OCI-LY1 (cell line): ENCODE data around the gene SMIM1.

Experiments
- H2AFZ ChIP-seq: fragments of 200-600 bp; sonication (generic), shearing (Covaris generic); 2 replicates; pipeline ENCODE4 v1.6.0; 2014; ENCODE audit warnings: antibody characterized with exemption, mild to moderate bottlenecking, low read length
- H3F3A ChIP-seq: fragments of 200-600 bp; sonication (generic), shearing (Covaris generic); 2 replicates; pipeline ENCODE4 v1.6.0; 2014; ENCODE audit warnings: mild to moderate bottlenecking, antibody characterized with exemption, low read length, moderate library complexity; ENCODE audit not compliant: insufficient read depth
- H3K27ac ChIP-seq: fragments of 200-600 bp; sonication (generic); 2 replicates; pipeline ENCODE4 v1.5.1; 2014; ENCODE audit warnings: low read length, mixed run types, mild to moderate bottlenecking, low read depth; ENCODE audit not compliant: poor library complexity, severe bottlenecking
- H3K27me3 ChIP-seq: fragments of 200-600 bp; sonication (generic); 2 replicates; pipeline ENCODE4 v1.6.0; 2014; ENCODE audit warnings: antibody characterized with exemption, mild to moderate bottlenecking, low read length, moderate library complexity; ENCODE audit not compliant: insufficient read depth
- H3K36me3 ChIP-seq: fragments of 200-600 bp; sonication (generic); 2 replicates; pipeline ENCODE4 v1.6.1; 2014; ENCODE audit warnings: mild to moderate bottlenecking, antibody characterized with exemption, low read length, moderate library complexity, mixed read lengths; ENCODE audit not compliant: insufficient read depth
- H3K4me1 ChIP-seq: fragments of 200-600 bp; sonication (generic); 2 replicates; pipeline ENCODE4 v1.5.1; 2014; ENCODE audit warnings: mild to moderate bottlenecking, low read length, moderate library complexity; ENCODE audit not compliant: insufficient read depth, severe bottlenecking
- H3K4me2 ChIP-seq: fragments of 200-600 bp; sonication (generic), shearing (Covaris generic); 2 replicates; pipeline ENCODE4 v1.6.1; 2014; ENCODE audit warnings: low read length
- H3K4me3 ChIP-seq: fragments of 200-600 bp; sonication (generic); 2 replicates; pipeline ENCODE4 v1.5.1; 2014; ENCODE audit warnings: low read length, low read depth, mild to moderate bottlenecking, mixed read lengths; ENCODE audit not compliant: poor library complexity, severe bottlenecking
- H3K79me2 ChIP-seq: fragments of 200-600 bp; shearing (Covaris generic); 2 replicates; pipeline ENCODE4 v1.6.1; 2016; ENCODE audit warnings: mixed run types, low read length, mixed read lengths; ENCODE audit not compliant: insufficient read depth
- H3K9ac ChIP-seq: fragments of 200-600 bp; sonication (generic), shearing (Covaris generic); 2 replicates; pipeline ENCODE4 v1.6.1; 2014; ENCODE audit warnings: mild to moderate bottlenecking, low read length, mixed read lengths
- H3K9me2 ChIP-seq: fragments of 200-600 bp; sonication (generic), shearing (Covaris generic); 2 replicates; pipeline ENCODE4 v1.6.1; 2014; ENCODE audit warnings: low read depth, mild to moderate bottlenecking, low read length, mixed read lengths
- H3K9me3 ChIP-seq: fragments of 200-600 bp; shearing (Covaris generic); 2 replicates; pipeline ENCODE4 v1.6.1; 2014; ENCODE audit warnings: low read length, mixed read lengths
- H4K20me1 ChIP-seq: fragments of 200-600 bp; sonication (generic), shearing (Covaris generic); 2 replicates; pipeline ENCODE4 v1.6.0; 2016; ENCODE audit warnings: mild to moderate bottlenecking, low read length; ENCODE audit not compliant: insufficient read depth
- CTCF ChIP-seq: fragments of 200-600 bp; sonication (generic), shearing (Covaris generic); IDR thresholded peaks from 2 replicates; pipeline ENCODE4 v1.5.1; 2017; ENCODE audit warnings: mild to moderate bottlenecking, antibody characterized with exemption, low read length, moderate library complexity, mixed read lengths
- EZH2 ChIP-seq: fragments of 200-600 bp; sonication (generic), shearing (Covaris generic); IDR thresholded peaks from 2 replicates; pipeline ENCODE4 v1.8.0; 2017; ENCODE audit warnings: borderline replicate concordance, mixed run types, mild to moderate bottlenecking, antibody characterized with exemption, low read length, moderate library complexity, mixed read lengths

SMIM1 gene

GRCh38 chr1:3774276-3774945, 1.9 kb downstream of the SMIM1 start:
- Histone ChIP-seq H3K27me3 (no peaks in the 10 kb centered on the region; the same call in 1 of the 2 replicates), H3K4me1 (peaks cover 23% of the 10 kb centered on the region), H3K4me2 (no peak overlapping the region), H3K4me3 (no peak overlapping the region), H3K36me3 (peaks cover 8% of the 10 kb centered on the region), H3K79me2 (no peaks in the 10 kb centered on the region), H4K20me1 (no peaks in the 10 kb centered on the region), H3F3A (no peaks in the 10 kb centered on the region), H3K9me3 (no peaks in the 10 kb centered on the region), H3K27ac (no peak overlapping the region), H2AFZ (no peak overlapping the region), H3K9me2 (no peaks in the 10 kb centered on the region), H3K9ac (no peak overlapping the region)
- no peak for TF ChIP-seq EZH2
- TF ChIP-seq CTCF: no peak

- Histone ChIP-seq H3F3A (no peaks in the 10 kb centered on the region), H4K20me1 (no peaks in the 10 kb centered on the region), H3K9me2 (no peaks in the 10 kb centered on the region), H3K79me2 (no peaks in the 10 kb centered on the region), H3K27ac (no peak overlapping the region), H3K9ac (no peak overlapping the region), H2AFZ (no peak overlapping the region), H3K27me3 (no peaks in the 10 kb centered on the region; the same call in 1 of the 2 replicates), H3K4me2 (no peak overlapping the region), H3K9me3 (no peaks in the 10 kb centered on the region), H3K36me3 (peaks cover 14% of the 10 kb centered on the region), H3K4me1 (peaks cover 23% of the 10 kb centered on the region), H3K4me3 (no peak overlapping the region)
- no peak for TF ChIP-seq EZH2
- no peak for TF ChIP-seq CTCF
These were observed 2.5 kb downstream of the SMIM1 start for GRCh38 chr1:3774946-3775489.

- H3K9me2 ChIP-seq: no peaks in the 10 kb centered on the region
- no peak overlapping the region for H2AFZ ChIP-seq
- H3K4me1 ChIP-seq: peaks cover 23% of the 10 kb centered on the region
- H3K27me3 ChIP-seq: no peaks in the 10 kb centered on the region; the same call in 1 of the 2 replicates
- no peaks in the 10 kb centered on the region for H4K20me1 ChIP-seq
- H3F3A ChIP-seq: no peaks in the 10 kb centered on the region
- H3K36me3 ChIP-seq: peaks cover 21% of the 10 kb centered on the region
- H3K79me2 ChIP-seq: no peaks in the 10 kb centered on the region
- H3K4me2 ChIP-seq: peak overlapping the region; percentile 25; the same call in 1 of the 2 replicates
- H3K9ac ChIP-seq: no peak overlapping the region
- no peak overlapping the region for H3K27ac ChIP-seq
- TF ChIP-seq EZH2 (no peak), CTCF (peak; percentile 76)
- H3K9me3 ChIP-seq: no peaks in the 10 kb centered on the region
- H3K4me3 ChIP-seq: peak overlapping the region; percentile 17
These were observed 3.1 kb downstream of the SMIM1 start for GRCh38 chr1:3775490-3776230.
